ENCODE measurements around the gene ST3GAL5. TPM values are rescaled to one million over a fixed set of nuclear protein-coding genes. Genes with fewer than 3 reads are reported as not detected.
"Not testable (repeated sequence)": the region's sequence is repeated elsewhere in the genome, so short reads cannot be mapped to it uniquely, and the experiment has no call there.

Gene ST3GAL5
- total RNA-seq, 1 donor from 2014 or later, result 9.9 TPM

DNA sequence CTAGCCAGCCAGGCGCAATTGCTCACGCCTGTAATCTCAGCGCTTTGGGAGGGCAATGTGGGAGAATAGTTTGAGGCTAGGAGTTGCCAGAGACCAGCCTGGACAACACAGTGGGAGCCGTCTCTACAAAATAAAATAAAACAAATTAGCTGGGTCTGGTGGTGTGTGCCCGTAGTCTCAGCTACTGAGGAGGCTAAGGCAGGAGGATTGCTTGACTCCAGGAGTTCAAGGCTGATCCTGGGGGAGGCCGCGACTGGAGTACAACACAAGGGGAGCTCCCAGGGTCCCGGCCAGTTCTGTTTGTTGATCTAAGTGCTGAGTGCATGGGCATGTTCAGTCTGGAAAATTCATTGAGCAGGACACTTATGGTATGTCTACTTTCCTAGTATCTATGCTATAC lies 2.6 kb downstream of the ST3GAL5 start:
- peaks cover 17% of the 10 kb centered on the region for H3K9me3 Mint-ChIP-seq
- Histone ChIP-seq H3K27ac (no peak overlapping the region), H3K79me2 (ENCODE audit: low read depth) (no peaks in the 10 kb centered on the region), H3K4me1 (peaks cover 18% of the 10 kb centered on the region), H4K20me1 (ENCODE audit: low read depth) (peaks cover 10% of the 10 kb centered on the region), H3F3A (ENCODE audit: low read depth) (peaks cover 17% of the 10 kb centered on the region), H3K27me3 (peaks cover 33% of the 10 kb centered on the region), H3K9me3 (ENCODE audit: low read depth) (no peaks in the 10 kb centered on the region), H3K4me2 (no peak overlapping the region), H3K9ac (no peak overlapping the region), H3K36me3 (no peaks in the 10 kb centered on the region), H3K4me3 (no peak overlapping the region), H2AFZ (replicated peaks) (no peak overlapping the region)
- no peak for TF ChIP-seq EZH2 (IDR thresholded peaks at IDR 0.05)
- no peak for TF ChIP-seq EZH2phosphoT487 (IDR thresholded peaks at IDR 0.05)
- TF ChIP-seq, protein P1, sequence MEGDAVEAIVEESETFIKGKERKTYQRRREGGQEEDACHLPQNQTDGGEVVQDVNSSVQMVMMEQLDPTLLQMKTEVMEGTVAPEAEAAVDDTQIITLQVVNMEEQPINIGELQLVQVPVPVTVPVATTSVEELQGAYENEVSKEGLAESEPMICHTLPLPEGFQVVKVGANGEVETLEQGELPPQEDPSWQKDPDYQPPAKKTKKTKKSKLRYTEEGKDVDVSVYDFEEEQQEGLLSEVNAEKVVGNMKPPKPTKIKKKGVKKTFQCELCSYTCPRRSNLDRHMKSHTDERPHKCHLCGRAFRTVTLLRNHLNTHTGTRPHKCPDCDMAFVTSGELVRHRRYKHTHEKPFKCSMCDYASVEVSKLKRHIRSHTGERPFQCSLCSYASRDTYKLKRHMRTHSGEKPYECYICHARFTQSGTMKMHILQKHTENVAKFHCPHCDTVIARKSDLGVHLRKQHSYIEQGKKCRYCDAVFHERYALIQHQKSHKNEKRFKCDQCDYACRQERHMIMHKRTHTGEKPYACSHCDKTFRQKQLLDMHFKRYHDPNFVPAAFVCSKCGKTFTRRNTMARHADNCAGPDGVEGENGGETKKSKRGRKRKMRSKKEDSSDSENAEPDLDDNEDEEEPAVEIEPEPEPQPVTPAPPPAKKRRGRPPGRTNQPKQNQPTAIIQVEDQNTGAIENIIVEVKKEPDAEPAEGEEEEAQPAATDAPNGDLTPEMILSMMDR (IDR thresholded peaks at IDR 0.05), result no peak
- H3K4me1 Mint-ChIP-seq, result peaks cover 34% of the 10 kb centered on the region
- peaks cover 11% of the 10 kb centered on the region for H3K27me3 Mint-ChIP-seq (ENCODE audit: insufficient read depth, low read depth)
- no peak for DNase-seq (ENCODE audit: low spot score)
- H3K4me3 Mint-ChIP-seq, result peak overlapping the region; percentile 34
- H3K27ac Mint-ChIP-seq, result no peak overlapping the region
- H3K36me3 Mint-ChIP-seq, result peaks cover 11% of the 10 kb centered on the region

DNA sequence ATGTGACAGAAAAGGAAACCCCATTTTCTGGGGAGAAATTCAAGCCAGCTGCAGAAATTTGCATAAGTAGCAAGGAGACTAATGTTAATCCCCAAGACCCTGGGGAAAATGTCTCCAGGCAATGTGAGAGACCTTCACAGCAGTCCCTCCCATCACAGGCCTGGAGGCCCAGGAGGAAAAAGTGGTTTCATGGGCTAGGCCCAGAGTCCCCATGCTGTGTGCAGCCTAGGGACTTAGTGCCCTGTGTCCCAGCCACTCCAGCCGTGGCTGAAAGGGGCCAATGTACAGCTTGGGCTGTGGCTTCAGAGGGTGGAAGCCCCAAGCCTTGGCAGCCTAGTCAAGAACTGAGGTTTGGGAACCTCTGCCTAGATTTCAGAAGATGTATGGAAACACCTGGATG lies 7.0 kb downstream of the ST3GAL5 start:
- H3K36me3 ChIP-seq; H3K79me2 ChIP-seq (ENCODE audit: low read depth); H3K4me1 ChIP-seq; H3K4me2 ChIP-seq; H3K4me3 Mint-ChIP-seq; H3K4me3 ChIP-seq; H3K27ac Mint-ChIP-seq; H3F3A ChIP-seq (ENCODE audit: low read depth); DNase-seq (ENCODE audit: low spot score); H3K27me3 ChIP-seq; H3K27me3 Mint-ChIP-seq (ENCODE audit: insufficient read depth, low read depth); H3K9me3 ChIP-seq (ENCODE audit: low read depth); H3K27ac ChIP-seq; H4K20me1 ChIP-seq (ENCODE audit: low read depth); H3K9ac ChIP-seq; H2AFZ ChIP-seq (replicated peaks): not testable (repeated sequence)
- Mint-ChIP-seq H3K4me1 (peaks cover 16% of the 10 kb centered on the region), H3K9me3 (peaks cover 22% of the 10 kb centered on the region), H3K36me3 (peaks cover 13% of the 10 kb centered on the region)

DNA sequence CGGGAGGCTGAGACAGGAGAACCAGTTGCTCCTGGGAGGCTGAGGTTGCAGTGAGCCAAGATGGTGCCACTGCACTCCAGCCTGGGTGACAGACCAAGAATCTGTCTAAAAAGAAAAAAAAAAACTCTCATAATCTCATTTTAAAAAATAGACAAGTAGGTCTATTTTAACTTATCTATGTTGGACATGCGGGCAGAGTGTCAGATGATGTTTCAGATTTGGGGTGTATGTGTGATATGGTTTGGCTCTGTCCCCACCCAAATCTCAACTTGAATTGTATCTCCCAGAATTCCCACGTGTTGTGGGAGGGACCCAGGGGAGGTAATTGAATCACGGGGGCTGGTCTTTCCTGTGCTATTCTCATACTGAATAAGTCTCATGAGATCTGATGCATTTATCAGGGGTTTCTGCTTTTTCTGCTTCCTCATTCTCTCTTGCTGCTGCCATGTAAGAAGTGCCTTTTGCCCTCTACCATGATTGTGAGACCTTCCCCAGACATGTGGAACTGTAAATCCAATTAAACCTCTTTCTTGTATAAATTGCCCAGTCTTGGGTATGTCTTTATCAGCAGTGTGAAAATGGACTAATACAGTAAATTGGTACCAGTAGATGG lies 8.0 kb downstream of the ST3GAL5 start:
- not testable (repeated sequence) for H3K4me2 ChIP-seq; H4K20me1 ChIP-seq (ENCODE audit: low read depth); H3K27ac Mint-ChIP-seq; H3K9me3 ChIP-seq (ENCODE audit: low read depth); H3K4me3 ChIP-seq; H3K27me3 ChIP-seq; H3K4me1 Mint-ChIP-seq; H3F3A ChIP-seq (ENCODE audit: low read depth); DNase-seq (ENCODE audit: low spot score); H3K27ac ChIP-seq; H3K9ac ChIP-seq; H3K4me3 Mint-ChIP-seq; H3K4me1 ChIP-seq; H3K79me2 ChIP-seq (ENCODE audit: low read depth); H2AFZ ChIP-seq (replicated peaks); H3K27me3 Mint-ChIP-seq (ENCODE audit: insufficient read depth, low read depth); H3K36me3 ChIP-seq
- Mint-ChIP-seq H3K36me3 (peaks cover 13% of the 10 kb centered on the region), H3K9me3 (peaks cover 22% of the 10 kb centered on the region)

DNA sequence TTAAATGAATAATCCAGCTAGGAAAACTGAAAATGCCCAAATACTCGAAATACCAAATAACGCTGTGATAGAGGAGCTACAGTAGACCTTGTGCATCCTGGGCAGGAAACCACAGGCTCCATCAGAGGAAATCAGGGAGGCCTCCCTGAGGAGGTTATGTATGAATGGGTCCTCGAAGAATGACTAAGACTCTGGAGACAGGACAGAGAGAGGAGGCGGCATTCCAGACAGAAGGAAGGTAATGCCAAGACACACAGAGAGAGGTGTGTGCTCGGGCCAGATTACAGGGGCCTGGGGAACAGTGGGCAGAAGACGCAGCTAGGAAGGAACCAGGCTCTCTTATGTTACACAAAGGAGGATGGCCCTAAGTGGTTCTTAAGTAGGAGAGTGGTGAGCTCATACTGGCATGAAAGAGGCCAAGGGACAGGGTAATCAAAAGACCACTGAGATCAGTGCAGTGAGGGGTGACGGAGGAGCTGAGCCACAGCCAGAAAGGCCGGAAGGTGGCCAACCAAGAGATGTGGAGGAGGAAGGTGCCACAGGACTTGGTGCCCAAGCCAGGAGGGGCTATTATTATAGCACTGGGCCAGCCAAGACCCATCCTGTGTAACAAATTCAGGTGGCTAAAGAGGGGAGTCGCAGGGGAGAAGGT lies 9.9 kb downstream of the ST3GAL5 start:
- DNase-seq (ENCODE audit: low spot score), result no peak
- Histone ChIP-seq H3K9ac (no peak overlapping the region), H3K27ac (no peak overlapping the region), H2AFZ (replicated peaks) (no peak overlapping the region), H4K20me1 (ENCODE audit: low read depth) (no peaks in the 10 kb centered on the region), H3K9me3 (ENCODE audit: low read depth) (no peaks in the 10 kb centered on the region), H3K4me1 (peaks cover 5% of the 10 kb centered on the region), H3K4me3 (no peak overlapping the region), H3K79me2 (ENCODE audit: low read depth) (no peaks in the 10 kb centered on the region), H3K4me2 (no peak overlapping the region), H3K36me3 (no peaks in the 10 kb centered on the region), H3K27me3 (no peaks in the 10 kb centered on the region), H3F3A (ENCODE audit: low read depth) (no peaks in the 10 kb centered on the region)
- peaks cover 17% of the 10 kb centered on the region for H3K4me1 Mint-ChIP-seq
- H3K27me3 Mint-ChIP-seq (ENCODE audit: insufficient read depth, low read depth), result no peaks in the 10 kb centered on the region
- peaks cover 22% of the 10 kb centered on the region for H3K9me3 Mint-ChIP-seq
- no peak overlapping the region for H3K27ac Mint-ChIP-seq
- H3K36me3 Mint-ChIP-seq, result peaks cover 13% of the 10 kb centered on the region
- TF ChIP-seq EZH2phosphoT487 (IDR thresholded peaks at IDR 0.05) (no peak), EZH2 (IDR thresholded peaks at IDR 0.05) (no peak)
- TF ChIP-seq, protein P1 (IDR thresholded peaks at IDR 0.05), result no peak
- H3K4me3 Mint-ChIP-seq, result no peak overlapping the region

Data from neural progenitor cell (in vitro differentiated cells).